Skeletal muscle satellite cell (primary cell): ENCODE measurements around the gene LRRC9.
"Not testable (repeated sequence)": the region's sequence is repeated elsewhere in the genome, so short reads cannot be mapped to it uniquely, and the experiment has no call there.

Source experiments
- H3K27me3 ChIP-seq: 2 replicates; pipeline ENCODE4 v1.7.0; 2013; ENCODE audit warnings: low read length; ENCODE audit not compliant: control insufficient read depth, insufficient read depth
- H3K36me3 ChIP-seq: 2 replicates; pipeline ENCODE4 v1.7.0; 2013; ENCODE audit warnings: mild to moderate bottlenecking, control low read depth, low read length; ENCODE audit not compliant: insufficient read depth
- H3K4me1 ChIP-seq: 2 replicates; pipeline ENCODE4 v1.7.0; 2013; ENCODE audit warnings: low read length; ENCODE audit not compliant: control insufficient read depth, insufficient read depth
- H3K4me2 ChIP-seq: 2 replicates; pipeline ENCODE4 v1.7.0; 2013; ENCODE audit warnings: mild to moderate bottlenecking, low read length
- H3K4me3 ChIP-seq: 2 replicates; pipeline ENCODE4 v1.7.0; 2013; ENCODE audit warnings: low read length
- H3K9ac ChIP-seq: 2 replicates; pipeline ENCODE4 v1.7.0; 2013; ENCODE audit warnings: mild to moderate bottlenecking, low read depth, low read length, moderate library complexity
- H3K9me3 ChIP-seq: replicated peaks from 2 replicates; pipeline ENCODE4 v1.7.0; 2013; ENCODE audit warnings: mild to moderate bottlenecking, control low read depth, low read length

LRRC9 gene

DNA sequence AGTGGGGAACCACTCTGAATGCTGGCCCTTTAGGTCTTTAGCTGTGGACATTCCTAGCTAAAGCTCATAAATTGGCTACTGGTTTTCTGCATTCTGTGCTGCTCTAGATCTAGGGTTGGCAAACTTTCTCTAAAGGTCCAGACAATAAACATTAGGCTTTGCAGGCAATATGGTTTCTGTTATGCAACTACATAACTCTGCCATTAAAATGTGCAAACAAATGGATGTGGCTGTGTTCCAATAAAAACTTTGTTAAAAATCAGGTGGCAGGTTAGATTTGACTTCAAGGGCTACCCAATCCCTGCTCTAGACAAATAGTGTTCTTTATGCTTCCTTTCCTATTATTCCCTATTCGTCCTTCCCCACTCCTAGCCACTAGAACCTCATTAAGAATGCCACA lies 6.8 kb upstream of the LRRC9 start:
- no peak overlapping the region for H3K4me2 ChIP-seq
- H3K4me1 ChIP-seq, result no peaks in the 10 kb centered on the region

GRCh38 chr14:59918824-59919569 lies 947 bp upstream of the LRRC9 start:
- Histone ChIP-seq H3K27me3 (no peaks in the 10 kb centered on the region), H3K4me3 (peak overlapping the region; percentile 75), H3K9ac (peak overlapping the region; percentile 60), H3K36me3 (no peaks in the 10 kb centered on the region), H3K4me2 (peak overlapping the region; percentile 98), H3K9me3 (no peaks in the 10 kb centered on the region), H3K4me1 (no peaks in the 10 kb centered on the region)

More for the DNA sequence above, 6.8 kb upstream of the LRRC9 start:
- Histone ChIP-seq H3K27me3 (no peaks in the 10 kb centered on the region), H3K4me3 (no peak overlapping the region), H3K9me3 (no peaks in the 10 kb centered on the region), H3K9ac (no peak overlapping the region), H3K36me3 (no peaks in the 10 kb centered on the region)

- H3K27me3 ChIP-seq, result no peaks in the 10 kb centered on the region
- no peaks in the 10 kb centered on the region for H3K9me3 ChIP-seq
- H3K4me2 ChIP-seq, result peak overlapping the region; percentile 98
- H3K4me3 ChIP-seq, result no peak overlapping the region
- H3K9ac ChIP-seq, result no peak overlapping the region
- no peaks in the 10 kb centered on the region for H3K4me1 ChIP-seq
- no peaks in the 10 kb centered on the region for H3K36me3 ChIP-seq
These were observed 387 bp downstream of the LRRC9 start for GRCh38 chr14:59920378-59920683.

- Histone ChIP-seq H3K9ac (no peak overlapping the region), H3K4me2 (no peak overlapping the region), H3K4me3 (no peak overlapping the region), H3K36me3 (no peaks in the 10 kb centered on the region), H3K9me3 (no peaks in the 10 kb centered on the region), H3K4me1 (no peaks in the 10 kb centered on the region), H3K27me3 (no peaks in the 10 kb centered on the region)
These were observed 5.9 kb downstream of the LRRC9 start for GRCh38 chr14:59925797-59926196.

DNA sequence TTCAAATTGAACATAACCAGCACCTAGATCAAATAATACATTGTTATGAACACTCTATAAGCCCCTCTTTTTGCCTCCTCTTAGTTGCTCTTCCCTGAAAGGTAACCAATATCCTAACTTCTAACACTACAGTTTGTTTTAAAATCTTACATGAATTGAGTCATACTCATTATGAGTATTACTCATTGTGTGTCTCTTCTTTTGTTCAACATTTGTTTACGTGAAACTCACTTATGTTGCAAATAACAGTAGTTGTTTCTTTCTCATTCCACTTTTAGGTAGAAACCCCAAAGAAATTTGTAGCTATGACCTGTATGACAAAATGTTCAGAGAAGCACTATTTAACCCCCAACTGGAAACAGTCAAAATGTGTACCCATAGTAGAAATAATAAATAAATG lies 6.6 kb downstream of the LRRC9 start:
- Histone ChIP-seq H3K9ac (no peak overlapping the region), H3K9me3 (no peaks in the 10 kb centered on the region), H3K4me1 (no peaks in the 10 kb centered on the region)

DNA sequence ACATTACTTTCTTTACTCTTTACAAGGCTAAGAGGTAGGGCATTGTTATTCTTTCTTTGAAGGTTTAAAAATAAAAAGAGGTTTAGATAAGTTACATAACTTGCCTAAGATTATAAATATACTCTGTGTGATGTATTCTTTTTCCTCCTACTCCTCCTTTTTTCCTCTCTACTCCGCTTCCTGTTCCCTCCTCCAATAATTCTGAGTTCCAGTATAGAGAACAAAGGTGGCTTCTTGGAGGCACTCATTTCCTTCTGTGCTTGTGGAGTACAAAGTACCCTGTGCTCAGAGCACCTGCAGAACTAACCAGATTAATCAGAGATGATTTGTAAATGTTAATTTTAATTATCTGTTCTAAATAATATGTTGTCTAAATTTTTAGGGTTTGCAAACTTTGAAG lies 11.3 kb downstream of the LRRC9 start:
- no peak overlapping the region for H3K4me2 ChIP-seq
- H3K4me1 ChIP-seq, result no peaks in the 10 kb centered on the region
- H3K36me3 ChIP-seq, result no peaks in the 10 kb centered on the region
- no peaks in the 10 kb centered on the region for H3K9me3 ChIP-seq
- no peak overlapping the region for H3K9ac ChIP-seq
- H3K4me3 ChIP-seq, result no peak overlapping the region
- H3K27me3 ChIP-seq, result no peaks in the 10 kb centered on the region

More for the DNA sequence above, 6.6 kb downstream of the LRRC9 start:
- no peaks in the 10 kb centered on the region for H3K27me3 ChIP-seq
- H3K4me3 ChIP-seq, result no peak overlapping the region
- no peaks in the 10 kb centered on the region for H3K36me3 ChIP-seq
- H3K4me2 ChIP-seq, result no peak overlapping the region

DNA sequence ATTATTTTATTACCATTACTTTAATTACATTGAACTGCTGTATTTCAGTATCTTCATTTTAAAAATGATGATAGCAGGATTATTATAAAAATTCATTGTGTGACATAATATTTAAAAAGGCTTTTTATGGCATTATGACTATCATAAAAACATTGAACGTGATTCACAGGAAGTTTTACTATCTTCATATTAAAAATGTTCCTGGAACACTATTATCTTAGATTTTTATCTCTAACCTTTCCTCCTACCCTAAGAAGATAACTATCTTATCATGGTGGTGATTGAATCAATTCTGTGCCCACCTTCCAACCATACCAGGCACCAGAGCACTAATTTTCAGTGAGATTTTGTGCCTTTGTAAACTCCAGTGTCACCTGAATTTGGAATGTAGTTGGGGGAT lies 16.2 kb downstream of the LRRC9 start:
- H3K4me1 ChIP-seq, result no peaks in the 10 kb centered on the region
- no peaks in the 10 kb centered on the region for H3K9me3 ChIP-seq
- H3K4me2 ChIP-seq, result no peak overlapping the region
- H3K4me3 ChIP-seq, result no peak overlapping the region
- H3K9ac ChIP-seq, result no peak overlapping the region
- no peaks in the 10 kb centered on the region for H3K27me3 ChIP-seq
- H3K36me3 ChIP-seq, result no peaks in the 10 kb centered on the region

- Histone ChIP-seq H3K27me3 (no peaks in the 10 kb centered on the region), H3K4me2 (no peak overlapping the region), H3K9ac (no peak overlapping the region)
These were observed 19.9 kb downstream of the LRRC9 start for GRCh38 chr14:59939828-59940227.

DNA sequence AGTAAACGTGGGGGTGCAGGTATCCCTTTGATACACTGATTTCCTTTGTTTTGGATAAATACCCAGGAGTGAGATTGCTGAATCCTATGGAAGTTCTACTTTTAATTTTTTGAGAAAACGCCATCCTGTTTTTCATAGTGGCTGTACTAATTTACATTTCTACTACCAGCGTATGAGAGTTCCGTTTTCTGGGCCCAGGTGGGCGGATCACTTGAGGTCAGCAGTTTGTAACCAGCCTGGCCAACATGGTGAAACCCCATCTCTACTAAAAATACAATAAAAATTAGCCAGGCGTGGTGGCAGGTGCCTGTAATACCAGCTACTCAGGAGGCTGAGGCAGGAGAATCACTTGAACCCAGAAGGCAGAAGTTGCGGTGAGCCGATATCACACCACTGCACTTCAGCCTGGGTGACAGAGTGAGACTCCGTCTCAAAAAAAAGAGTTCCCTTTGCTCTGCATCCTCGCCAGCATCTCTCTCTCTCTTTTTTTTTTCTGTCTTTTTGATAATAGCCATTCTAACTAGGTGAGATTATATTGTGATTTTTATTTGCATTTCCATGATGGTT lies 22.4 kb downstream of the LRRC9 start:
- not testable (repeated sequence) for H3K4me1 ChIP-seq, H3K4me2 ChIP-seq, H3K4me3 ChIP-seq, H3K9me3 ChIP-seq, H3K27me3 ChIP-seq, H3K36me3 ChIP-seq, H3K9ac ChIP-seq

More at GRCh38 chr14:59939828-59940227, 19.9 kb downstream of the LRRC9 start:
- Histone ChIP-seq H3K9me3 (no peaks in the 10 kb centered on the region), H3K4me3 (no peak overlapping the region), H3K4me1 (no peaks in the 10 kb centered on the region), H3K36me3 (no peaks in the 10 kb centered on the region)

- H3K4me1 ChIP-seq, result no peaks in the 10 kb centered on the region
- no peak overlapping the region for H3K4me3 ChIP-seq
- no peak overlapping the region for H3K9ac ChIP-seq
- H3K27me3 ChIP-seq, result no peaks in the 10 kb centered on the region
- H3K9me3 ChIP-seq, result no peaks in the 10 kb centered on the region
- no peaks in the 10 kb centered on the region for H3K36me3 ChIP-seq
- no peak overlapping the region for H3K4me2 ChIP-seq
These were observed 25.0 kb downstream of the LRRC9 start for GRCh38 chr14:59944909-59945308.

DNA sequence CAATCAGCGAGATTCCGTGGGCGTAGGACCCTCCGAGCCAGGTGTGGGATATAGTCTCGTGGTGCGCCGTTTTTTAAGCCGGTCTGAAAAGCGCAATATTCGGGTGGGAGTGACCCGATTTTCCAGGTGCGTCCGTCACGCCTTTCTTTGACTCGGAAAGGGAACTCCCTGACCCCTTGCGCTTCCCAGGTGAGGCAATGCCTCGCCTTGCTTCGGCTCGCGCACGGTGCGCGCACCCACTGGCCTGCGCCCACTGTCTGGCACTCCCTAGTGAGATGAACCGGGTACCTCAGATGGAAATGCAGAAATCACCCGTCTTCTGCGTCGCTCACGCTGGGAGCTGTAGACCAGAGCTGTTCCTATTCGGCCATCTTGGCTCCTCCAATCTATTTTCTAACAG lies 32.2 kb downstream of the LRRC9 start:
- H3K27me3 ChIP-seq, H3K4me2 ChIP-seq, H3K4me1 ChIP-seq, H3K9ac ChIP-seq, H3K9me3 ChIP-seq, H3K4me3 ChIP-seq, H3K36me3 ChIP-seq: not testable (repeated sequence)

GRCh38 chr14:59957890-59958289 lies 37.9 kb downstream of the LRRC9 start:
- not testable (repeated sequence) for H3K9ac ChIP-seq, H3K4me2 ChIP-seq, H3K4me3 ChIP-seq, H3K27me3 ChIP-seq, H3K9me3 ChIP-seq, H3K4me1 ChIP-seq, H3K36me3 ChIP-seq
